ENCODE measurements around the gene PALB2. TPM values are rescaled to one million over a fixed set of nuclear protein-coding genes. Genes with fewer than 3 reads are reported as not detected.

Gene PALB2
- total and polyA plus RNA-seq, 2 of the 13 experiments (the other 11 are each of a cell fraction or from before 2014, with no cell fraction given): 12.1 to 40.9 TPM

DNA sequence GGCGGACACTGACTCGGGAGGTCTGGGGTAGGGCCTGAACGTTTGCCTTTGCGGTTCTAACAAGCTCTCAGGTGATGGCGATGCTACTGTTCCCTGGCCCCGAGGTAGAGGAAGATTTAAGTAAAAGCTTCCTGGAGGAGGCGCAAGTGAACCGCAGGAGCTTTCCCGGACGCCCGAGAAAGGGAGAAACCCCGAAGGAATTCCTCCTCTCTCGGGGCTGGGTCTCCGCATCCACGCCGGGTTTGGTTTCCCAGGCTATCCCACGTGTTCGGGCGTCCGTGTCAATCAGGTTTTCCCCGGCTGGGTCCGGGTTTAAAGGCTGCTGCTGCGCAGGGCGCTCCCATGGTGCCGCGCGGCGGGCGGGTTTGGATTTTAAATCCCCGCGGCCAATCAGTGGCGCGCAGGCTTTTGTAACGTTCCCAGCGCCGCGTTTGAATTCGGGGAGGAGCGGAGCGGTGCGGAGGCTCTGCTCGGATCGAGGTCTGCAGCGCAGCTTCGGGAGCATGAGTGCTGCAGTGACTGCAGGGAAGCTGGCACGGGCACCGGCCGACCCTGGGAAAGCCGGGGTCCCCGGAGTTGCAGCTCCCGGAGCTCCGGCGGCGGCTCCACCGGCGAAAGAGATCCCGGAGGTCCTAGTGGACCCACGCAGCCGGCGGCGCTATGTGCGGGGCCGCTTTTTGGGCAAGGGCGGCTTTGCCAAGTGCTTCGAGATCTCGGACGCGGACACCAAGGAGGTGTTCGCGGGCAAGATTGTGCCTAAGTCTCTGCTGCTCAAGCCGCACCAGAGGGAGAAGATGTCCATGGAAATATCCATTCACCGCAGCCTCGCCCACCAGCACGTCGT, 37.5 kb upstream of the PALB2 start, which contains the start of gene PLK1 (continued):
- TF ChIP-seq ZNF619 (CRISPR knock-in tag; IDR thresholded peaks at IDR 0.05) (no peak), FOXA1 (IDR thresholded peaks at IDR 0.05) (no peak), FOXA1 (CRISPR knock-in tag; IDR thresholded peaks at IDR 0.05) (peak; percentile 15; the same call in 1 of the 2 replicates), SOX6 (IDR thresholded peaks at IDR 0.05) (no peak), SOX6 (CRISPR knock-in tag; IDR thresholded peaks at IDR 0.05) (peak; percentile 70), KDM6A (CRISPR knock-in tag; IDR thresholded peaks at IDR 0.05; ENCODE audit: low read depth) (no peak), CREBL2 (CRISPR knock-in tag; IDR thresholded peaks at IDR 0.05; ENCODE audit: borderline replicate concordance) (0 out of 2 replicates have a peak, but pooled peaks have one; percentile 87), ONECUT2 (CRISPR knock-in tag; IDR thresholded peaks at IDR 0.05) (peak; percentile 39; the same call in 1 of the 2 replicates), PLRG1 (conservative IDR thresholded peaks at IDR 0.05) (no peak), KAT7 (CRISPR knock-in tag; IDR thresholded peaks at IDR 0.05; ENCODE audit: borderline replicate concordance) (peak; percentile 81; the same call in 1 of the 2 replicates), ZNF503 (CRISPR knock-in tag; IDR thresholded peaks at IDR 0.05) (peak; percentile 70; the same call in 1 of the 2 replicates), ZNF142 (CRISPR knock-in tag; IDR thresholded peaks at IDR 0.05) (0 out of 2 replicates have a peak, but pooled peaks have one; percentile 26), CTCF (CRISPR knock-in tag; IDR thresholded peaks at IDR 0.05) (peak; percentile 57)
- TF ChIP-seq, protein P1, sequence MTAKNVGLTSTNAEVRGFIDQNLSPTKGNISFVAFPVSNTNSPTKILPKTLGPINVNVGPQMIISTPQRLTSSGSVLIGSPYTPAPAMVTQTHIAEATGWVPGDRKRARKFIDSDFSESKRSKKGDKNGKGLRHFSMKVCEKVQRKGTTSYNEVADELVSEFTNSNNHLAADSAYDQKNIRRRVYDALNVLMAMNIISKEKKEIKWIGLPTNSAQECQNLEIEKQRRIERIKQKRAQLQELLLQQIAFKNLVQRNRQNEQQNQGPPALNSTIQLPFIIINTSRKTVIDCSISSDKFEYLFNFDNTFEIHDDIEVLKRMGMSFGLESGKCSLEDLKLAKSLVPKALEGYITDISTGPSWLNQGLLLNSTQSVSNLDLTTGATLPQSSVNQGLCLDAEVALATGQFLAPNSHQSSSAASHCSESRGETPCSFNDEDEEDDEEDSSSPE (CRISPR knock-in tag; IDR thresholded peaks at IDR 0.05): peak; percentile 100
- TF ChIP-seq, protein P2, sequence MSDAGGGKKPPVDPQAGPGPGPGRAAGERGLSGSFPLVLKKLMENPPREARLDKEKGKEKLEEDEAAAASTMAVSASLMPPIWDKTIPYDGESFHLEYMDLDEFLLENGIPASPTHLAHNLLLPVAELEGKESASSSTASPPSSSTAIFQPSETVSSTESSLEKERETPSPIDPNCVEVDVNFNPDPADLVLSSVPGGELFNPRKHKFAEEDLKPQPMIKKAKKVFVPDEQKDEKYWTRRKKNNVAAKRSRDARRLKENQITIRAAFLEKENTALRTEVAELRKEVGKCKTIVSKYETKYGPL (CRISPR knock-in tag; IDR thresholded peaks at IDR 0.05): no peak; the same call in 1 of the 2 replicates
- TF ChIP-seq, protein P3, sequence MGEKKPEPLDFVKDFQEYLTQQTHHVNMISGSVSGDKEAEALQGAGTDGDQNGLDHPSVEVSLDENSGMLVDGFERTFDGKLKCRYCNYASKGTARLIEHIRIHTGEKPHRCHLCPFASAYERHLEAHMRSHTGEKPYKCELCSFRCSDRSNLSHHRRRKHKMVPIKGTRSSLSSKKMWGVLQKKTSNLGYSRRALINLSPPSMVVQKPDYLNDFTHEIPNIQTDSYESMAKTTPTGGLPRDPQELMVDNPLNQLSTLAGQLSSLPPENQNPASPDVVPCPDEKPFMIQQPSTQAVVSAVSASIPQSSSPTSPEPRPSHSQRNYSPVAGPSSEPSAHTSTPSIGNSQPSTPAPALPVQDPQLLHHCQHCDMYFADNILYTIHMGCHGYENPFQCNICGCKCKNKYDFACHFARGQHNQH (CRISPR knock-in tag; IDR thresholded peaks at IDR 0.05): peak; percentile 92; the same call in 1 of the 2 replicates

Data from HepG2 (cell line).